Measurements from ENCODE around the gene PLCL1.

The PLCL1 gene

DNA sequence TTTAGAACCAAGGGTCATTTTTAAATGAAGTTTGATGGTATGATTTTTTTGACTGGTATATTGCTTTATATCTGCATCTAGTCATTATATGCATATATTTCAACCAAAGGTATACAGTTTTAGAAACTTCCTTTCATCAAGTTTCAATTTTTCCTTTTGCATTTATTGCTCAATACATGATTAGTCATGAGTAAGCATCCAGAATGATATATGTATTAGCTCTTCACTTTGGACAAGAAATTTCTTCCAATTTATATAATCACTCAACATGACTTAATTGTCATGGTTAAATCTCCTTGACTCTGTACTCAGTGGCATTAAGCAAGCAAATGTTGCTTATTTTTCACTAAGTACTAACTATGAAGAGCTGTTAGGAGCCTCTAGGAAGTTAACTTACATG, 123.6 kb downstream of the PLCL1 start:
- DNase-seq (ENCODE audit: low read depth), result no peak

DNA sequence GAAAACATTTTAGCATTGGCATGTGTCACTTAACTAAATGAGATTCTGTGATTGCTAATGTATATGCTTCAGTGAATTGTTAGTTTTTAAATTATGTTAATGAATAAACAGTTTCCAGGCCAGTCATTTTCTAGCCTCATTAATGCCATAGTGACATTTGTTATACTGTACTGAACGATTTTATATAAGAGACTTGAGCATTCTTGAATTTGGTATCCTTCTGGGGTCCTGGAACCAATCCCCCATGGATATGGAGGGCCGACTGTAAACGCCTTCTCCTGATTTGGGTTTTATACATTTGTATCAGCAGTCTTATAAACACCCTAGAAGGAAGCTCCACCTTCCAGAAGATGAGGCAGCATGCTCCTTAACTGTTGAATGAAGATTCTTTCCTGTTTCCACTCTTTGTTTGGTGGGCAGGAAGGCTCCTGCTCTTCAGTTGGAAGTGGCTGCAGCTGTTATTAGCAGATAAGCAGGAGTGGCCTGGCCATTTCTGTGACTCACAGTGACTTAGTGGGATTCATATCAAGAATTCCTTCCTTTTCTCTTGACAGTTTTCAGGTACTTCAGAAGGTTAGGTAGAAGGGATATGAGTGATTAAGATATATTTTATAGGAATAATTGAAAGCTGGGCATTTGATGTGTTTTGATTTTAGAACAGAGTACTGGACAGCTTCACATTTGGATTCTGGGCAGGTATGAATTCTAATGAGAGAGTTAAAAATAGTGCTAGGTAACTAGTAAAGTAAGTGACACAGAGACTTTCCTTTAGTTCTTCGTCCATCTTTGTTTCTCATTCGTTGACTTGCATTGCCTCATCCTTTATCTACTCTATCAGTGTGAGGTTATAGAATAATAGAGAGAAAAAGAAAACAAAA, 124.9 kb downstream of the PLCL1 start:
- DNase-seq (ENCODE audit: low read depth), result no peak

GRCh38 chr2:197929886-197930227, 125.5 kb downstream of the PLCL1 start:
- no peak for DNase-seq (ENCODE audit: low read depth)

- no peak for DNase-seq (ENCODE audit: low read depth)
Observed at GRCh38 chr2:197930570-197931278, 126.3 kb downstream of the PLCL1 start.

GRCh38 chr2:197931661-197932312, 127.4 kb downstream of the PLCL1 start:
- peak; percentile 61 for DNase-seq (ENCODE audit: low read depth)

GRCh38 chr2:197932374-197932773, 128.0 kb downstream of the PLCL1 start:
- no peak for DNase-seq (ENCODE audit: low read depth)

- DNase-seq (ENCODE audit: low read depth), result no peak
Observed at GRCh38 chr2:197934261-197934933, 130.0 kb downstream of the PLCL1 start.

- no peak for DNase-seq (ENCODE audit: low read depth)
Observed at GRCh38 chr2:197934934-197935289, 130.5 kb downstream of the PLCL1 start.

DNA sequence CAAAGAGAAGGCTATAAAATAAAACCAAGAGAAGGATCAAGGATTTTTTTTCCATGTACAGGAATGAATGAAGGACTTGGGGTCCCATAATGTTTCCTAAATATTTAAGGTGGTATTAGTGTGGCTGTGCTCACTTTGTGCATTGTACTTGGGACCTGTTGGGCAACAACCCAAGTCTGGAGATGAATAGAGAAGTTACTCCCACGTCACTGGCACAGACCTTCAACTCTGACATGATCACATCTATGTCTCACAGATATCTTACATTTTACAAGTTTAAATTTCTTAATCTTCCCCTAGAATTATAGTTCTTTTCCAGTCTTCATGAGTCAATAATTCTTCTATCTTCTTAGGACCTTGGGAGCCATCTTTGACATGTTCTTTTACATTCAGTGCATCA, 133.4 kb downstream of the PLCL1 start:
- no peak for DNase-seq (ENCODE audit: low read depth)

DNA sequence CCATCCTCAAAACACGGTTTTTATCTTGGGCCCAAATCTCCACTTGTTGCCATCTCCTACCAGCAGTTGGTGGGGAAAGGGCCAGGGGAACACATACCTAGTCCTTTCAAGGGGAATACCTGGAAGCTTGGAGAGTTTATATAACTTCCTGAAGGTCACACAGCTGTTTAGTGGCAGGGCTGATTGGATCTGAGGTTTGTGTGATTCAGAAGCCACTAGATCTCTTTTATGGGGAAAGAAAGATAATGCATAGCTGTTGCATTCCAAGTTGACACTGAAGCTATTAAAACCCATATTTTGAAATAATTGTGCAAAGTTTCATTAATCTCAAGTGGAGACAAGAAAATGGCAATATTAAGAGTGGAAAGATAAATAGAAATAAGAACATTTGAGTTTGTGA, 134.2 kb downstream of the PLCL1 start:
- DNase-seq (ENCODE audit: low read depth), result no peak

DNA sequence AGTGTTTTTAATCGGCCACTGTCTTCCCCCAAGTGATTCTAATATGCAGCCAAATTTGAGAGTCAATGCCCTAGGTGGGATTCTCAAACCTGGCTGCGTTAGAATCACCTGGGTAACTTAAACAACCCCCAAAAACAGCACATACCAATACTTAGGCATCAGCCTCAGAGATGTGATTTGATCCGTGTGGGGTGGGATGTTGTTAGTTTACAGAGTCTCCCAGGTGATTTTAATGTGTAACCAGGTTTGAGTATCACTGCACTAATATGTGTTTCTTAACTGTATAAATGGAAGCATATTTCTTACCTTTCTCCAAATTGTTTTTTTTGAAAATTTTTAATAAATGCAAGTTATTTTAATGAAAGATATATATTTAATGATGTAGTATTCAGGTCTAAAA, 135.4 kb downstream of the PLCL1 start:
- DNase-seq (ENCODE audit: low read depth), result no peak

GRCh38 chr2:197940382-197940781, 136.0 kb downstream of the PLCL1 start:
- no peak for DNase-seq (ENCODE audit: low read depth)

GRCh38 chr2:197941715-197942114, 137.3 kb downstream of the PLCL1 start:
- DNase-seq (ENCODE audit: low read depth), result no peak

DNA sequence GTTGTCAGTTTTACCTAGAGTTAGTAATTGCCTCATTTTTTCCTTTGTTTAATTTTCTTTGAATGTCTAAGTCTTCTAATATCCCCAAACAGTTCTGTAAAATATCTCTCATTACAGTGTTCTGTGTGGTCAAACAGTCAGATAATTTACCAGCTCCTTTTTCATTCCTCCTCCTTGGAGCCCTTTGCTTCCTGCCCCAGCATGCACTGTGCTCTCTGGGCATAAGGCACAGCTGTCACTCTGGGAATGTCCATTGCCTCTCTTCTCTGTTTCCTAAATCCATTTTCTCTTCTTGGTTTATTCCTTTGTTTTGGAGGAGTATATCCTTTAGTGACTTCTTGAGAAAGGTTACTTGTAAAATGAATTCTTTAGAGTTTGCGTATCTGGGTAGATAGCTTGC, 139.3 kb downstream of the PLCL1 start:
- no peak for DNase-seq (ENCODE audit: low read depth)

- DNase-seq (ENCODE audit: low read depth), result no peak
Observed at GRCh38 chr2:197944416-197945096, 140.2 kb downstream of the PLCL1 start.

- DNase-seq (ENCODE audit: low read depth), result no peak
Observed at GRCh38 chr2:197946562-197946961, 142.2 kb downstream of the PLCL1 start.

GRCh38 chr2:197947219-197947757, 142.9 kb downstream of the PLCL1 start:
- DNase-seq (ENCODE audit: low read depth), result no peak

- DNase-seq (ENCODE audit: low read depth), result no peak
Observed at GRCh38 chr2:197949224-197949623, 144.8 kb downstream of the PLCL1 start.

DNA sequence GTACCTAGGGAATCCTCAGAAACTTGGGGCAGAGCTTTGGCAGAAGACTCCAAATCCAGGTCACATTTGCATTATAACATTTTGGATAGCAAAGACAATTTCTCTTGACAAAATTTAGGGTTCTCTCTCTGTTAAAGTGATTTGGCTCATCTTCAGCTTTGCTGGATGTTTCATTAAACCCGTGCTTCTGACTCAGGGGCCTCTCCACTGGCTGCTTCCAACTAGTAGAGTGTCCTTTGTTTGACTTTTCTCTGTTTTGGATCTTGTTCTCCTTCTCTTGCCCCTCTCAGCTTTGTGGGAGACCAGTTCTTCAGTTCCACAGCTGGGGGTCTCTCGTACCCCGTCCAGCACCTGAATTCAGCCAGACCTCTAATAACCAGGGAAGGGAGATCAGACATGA, 145.6 kb downstream of the PLCL1 start:
- DNase-seq (ENCODE audit: low read depth), result peak; percentile 41

DNA sequence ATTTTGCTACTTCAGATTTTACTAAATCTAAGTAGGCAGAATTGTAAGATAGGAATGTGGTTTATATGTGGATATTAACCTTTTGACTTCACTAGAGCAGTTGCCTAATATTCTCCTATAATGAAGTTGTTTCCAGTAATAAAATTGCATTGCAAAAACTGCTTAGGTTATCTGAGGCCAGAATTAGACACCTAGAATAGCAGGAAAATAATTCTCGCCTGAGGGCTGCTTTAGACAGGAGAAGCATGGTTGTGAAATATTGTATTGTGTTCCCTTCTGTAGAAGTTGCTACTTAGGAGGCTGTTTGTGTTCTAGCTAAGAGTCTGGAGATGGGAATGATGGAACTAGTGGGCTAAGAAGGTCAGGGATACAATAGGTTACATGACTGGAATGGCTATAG, 146.3 kb downstream of the PLCL1 start:
- DNase-seq (ENCODE audit: low read depth), result no peak

DNA sequence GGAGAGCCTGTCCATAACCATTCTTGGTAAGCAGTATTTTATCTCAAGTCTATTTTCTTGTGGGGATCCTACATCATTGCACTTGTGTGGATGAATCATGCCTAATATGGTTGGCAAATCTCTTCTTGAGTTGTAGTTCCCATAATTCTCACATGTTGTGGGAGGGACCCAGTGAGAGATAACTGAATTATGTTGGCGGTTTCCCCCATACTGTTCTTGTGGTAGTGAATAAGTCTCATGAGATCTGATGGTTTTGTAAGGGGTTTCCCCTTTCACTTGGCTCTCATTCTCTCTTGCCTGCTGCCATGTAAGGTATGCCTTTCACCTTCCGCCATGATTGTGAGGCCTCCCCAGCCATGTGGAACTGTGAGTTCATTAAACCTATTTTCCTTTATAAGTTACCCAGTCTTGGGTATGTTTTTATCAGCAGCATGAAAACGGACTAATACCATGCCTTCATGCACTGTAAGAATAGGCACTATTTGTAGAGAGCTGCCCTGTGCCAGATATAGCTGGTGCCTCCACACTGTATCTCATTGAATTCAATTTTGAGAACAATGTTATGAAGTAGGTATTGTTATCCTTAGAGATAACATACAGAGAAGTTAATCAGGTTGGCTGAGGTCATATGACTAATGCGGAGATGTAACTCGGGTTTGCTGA, 148.3 kb downstream of the PLCL1 start:
- DNase-seq (ENCODE audit: low read depth), result no peak

Data from stromal cell of bone marrow (primary cell).